HUES6 (cell line): ENCODE results near the gene ATG7.
"Not testable (repeated sequence)": the region's sequence is repeated elsewhere in the genome, so short reads cannot be mapped to it uniquely, and the experiment has no call there.

Source experiments
- H3K27ac ChIP-seq: 2 replicates; pipeline ENCODE4 v1.7.0; 2013; ENCODE audit warnings: low read depth, mild to moderate bottlenecking, low read length, inconsistent platforms
- H3K27me3 ChIP-seq: 2 replicates; pipeline ENCODE4 v1.6.1; 2013; ENCODE audit warnings: low read length; ENCODE audit not compliant: control insufficient read depth, insufficient read depth
- H3K36me3 ChIP-seq: 2 replicates; pipeline ENCODE4 v1.6.1; 2013; ENCODE audit warnings: low read length; ENCODE audit not compliant: control insufficient read depth, insufficient read depth
- H3K4me1 ChIP-seq: 2 replicates; pipeline ENCODE4 v1.6.1; 2013; ENCODE audit warnings: low read length; ENCODE audit not compliant: control insufficient read depth, insufficient read depth
- H3K4me3 ChIP-seq: 2 replicates; pipeline ENCODE4 v1.5.1; 2013; ENCODE audit warnings: low read depth, low read length
- H3K9ac ChIP-seq: one replicate; pipeline ENCODE4 v1.6.1; 2013; ENCODE audit warnings: mild to moderate bottlenecking, low read length
- H3K9me3 ChIP-seq: 2 replicates; pipeline ENCODE4 v1.6.1; 2013; ENCODE audit warnings: low read depth, low read length; ENCODE audit not compliant: control insufficient read depth, insufficient read depth

ATG7 gene

GRCh38 chr3:11255537-11255936, 16.7 kb upstream of the ATG7 start:
- H3K9me3 ChIP-seq, H3K4me3 ChIP-seq, H3K27me3 ChIP-seq, H3K9ac ChIP-seq, H3K36me3 ChIP-seq, H3K27ac ChIP-seq, H3K4me1 ChIP-seq: not testable (repeated sequence)

GRCh38 chr3:11258958-11259357, 13.2 kb upstream of the ATG7 start:
- no peaks in the 10 kb centered on the region for H3K36me3 ChIP-seq

GRCh38 chr3:11260460-11260859, 11.7 kb upstream of the ATG7 start:
- no peaks in the 10 kb centered on the region for H3K36me3 ChIP-seq

More at GRCh38 chr3:11258958-11259357, 13.2 kb upstream of the ATG7 start:
- Histone ChIP-seq H3K4me1 (no peaks in the 10 kb centered on the region), H3K9ac (no peak overlapping the region), H3K27me3 (peaks cover 14% of the 10 kb centered on the region; the same call in 1 of the 2 replicates), H3K27ac (no peak overlapping the region), H3K9me3 (0 out of 2 replicates have a peak, but pooled peaks cover 2% of the 10 kb centered on the region), H3K4me3 (no peak overlapping the region)

GRCh38 chr3:11269007-11269406, 3.2 kb upstream of the ATG7 start:
- Histone ChIP-seq H3K9me3 (no peaks in the 10 kb centered on the region), H3K4me1 (peaks cover 8% of the 10 kb centered on the region), H3K27ac (no peak overlapping the region), H3K4me3 (no peak overlapping the region), H3K36me3 (no peaks in the 10 kb centered on the region), H3K9ac (no peak overlapping the region), H3K27me3 (peaks cover 7% of the 10 kb centered on the region)

More at GRCh38 chr3:11260460-11260859, 11.7 kb upstream of the ATG7 start:
- Histone ChIP-seq H3K9me3 (no peaks in the 10 kb centered on the region), H3K27ac (no peak overlapping the region), H3K4me1 (no peaks in the 10 kb centered on the region), H3K9ac (no peak overlapping the region), H3K4me3 (no peak overlapping the region), H3K27me3 (peaks cover 21% of the 10 kb centered on the region)

- Histone ChIP-seq H3K9ac (peak overlapping the region; percentile 93), H3K27me3 (no peaks in the 10 kb centered on the region), H3K27ac (peak overlapping the region; percentile 79; the same call in 1 of the 2 replicates), H3K9me3 (peaks cover 5% of the 10 kb centered on the region; the same call in 1 of the 2 replicates), H3K4me1 (peaks cover 8% of the 10 kb centered on the region), H3K36me3 (no peaks in the 10 kb centered on the region; the same call in 1 of the 2 replicates), H3K4me3 (peak overlapping the region; percentile 82)
Measured at GRCh38 chr3:11272906-11273574, 843 bp downstream of the ATG7 start.

GRCh38 chr3:11273891-11274291, 1.7 kb downstream of the ATG7 start:
- no peak overlapping the region for H3K4me3 ChIP-seq

GRCh38 chr3:11274566-11275142, 2.5 kb downstream of the ATG7 start:
- Histone ChIP-seq H3K27ac (no peak overlapping the region), H3K9ac (no peak overlapping the region), H3K4me3 (no peak overlapping the region)

More at GRCh38 chr3:11273891-11274291, 1.7 kb downstream of the ATG7 start:
- H3K9me3 ChIP-seq: peaks cover 5% of the 10 kb centered on the region; the same call in 1 of the 2 replicates
- H3K27me3 ChIP-seq: no peaks in the 10 kb centered on the region
- H3K36me3 ChIP-seq: peaks cover 4% of the 10 kb centered on the region
- no peak overlapping the region for H3K9ac ChIP-seq
- peaks cover 8% of the 10 kb centered on the region for H3K4me1 ChIP-seq
- H3K27ac ChIP-seq: no peak overlapping the region

GRCh38 chr3:11275926-11276325, 3.7 kb downstream of the ATG7 start:
- Histone ChIP-seq H3K9ac (no peak overlapping the region), H3K36me3 (peaks cover 4% of the 10 kb centered on the region), H3K27me3 (no peaks in the 10 kb centered on the region), H3K4me1 (peaks cover 8% of the 10 kb centered on the region), H3K4me3 (no peak overlapping the region), H3K9me3 (peaks cover 5% of the 10 kb centered on the region; the same call in 1 of the 2 replicates), H3K27ac (no peak overlapping the region)

More at GRCh38 chr3:11274566-11275142, 2.5 kb downstream of the ATG7 start:
- Histone ChIP-seq H3K9me3 (peaks cover 5% of the 10 kb centered on the region; the same call in 1 of the 2 replicates), H3K4me1 (peaks cover 8% of the 10 kb centered on the region), H3K27me3 (no peaks in the 10 kb centered on the region), H3K36me3 (peaks cover 4% of the 10 kb centered on the region)

- Histone ChIP-seq H3K9me3 (peaks cover 5% of the 10 kb centered on the region; the same call in 1 of the 2 replicates), H3K36me3 (peaks cover 4% of the 10 kb centered on the region), H3K27me3 (no peaks in the 10 kb centered on the region), H3K27ac (no peak overlapping the region), H3K9ac (no peak overlapping the region), H3K4me3 (no peak overlapping the region), H3K4me1 (peaks cover 5% of the 10 kb centered on the region)
Measured at GRCh38 chr3:11276901-11277300, 4.7 kb downstream of the ATG7 start.

- Histone ChIP-seq H3K9ac (no peak overlapping the region), H3K27ac (no peak overlapping the region), H3K4me3 (no peak overlapping the region), H3K36me3 (peaks cover 4% of the 10 kb centered on the region; the same call in 1 of the 2 replicates), H3K9me3 (no peaks in the 10 kb centered on the region), H3K27me3 (no peaks in the 10 kb centered on the region), H3K4me1 (no peaks in the 10 kb centered on the region)
Measured at GRCh38 chr3:11282250-11283138, 10.3 kb downstream of the ATG7 start.
